CD4-positive, alpha-beta T cell (primary cell): Measurements from ENCODE around the gene PLEKHA7. TPM values are rescaled to one million over a fixed set of nuclear protein-coding genes. Genes with fewer than 3 reads are reported as not detected.

Experiments used
- ATAC-seq: fragments of 200-7000 bp; cut with Tn5 transposase; one replicate; pipeline ENCODE4 v1.10.0; 2022; ENCODE audit warnings: mild to moderate bottlenecking; ENCODE audit not compliant: poor library complexity
- CTCF ChIA-PET: fragments of 350-600 bp; sonication (Branson Sonifier 250); formaldehyde crosslinking; loops from one replicate; lab custom pipeline; 2021; ENCODE audit warnings: antibody characterized with exemption, inconsistent platforms; lab: Charles Lee
- POLR2A ChIA-PET: fragments of 350-600 bp; sonication (Branson Sonifier 250); formaldehyde crosslinking; loops from one replicate; lab custom pipeline; 2021; ENCODE audit warnings: antibody characterized with exemption, inconsistent platforms; lab: Charles Lee
- DNase-seq, 14 experiments: peaks; one replicate each; pipeline ENCODE4 v3.0.0-alpha.2; 2013 to 2020; ENCODE audit warnings: mixed read lengths in 2 of 14
- H3K27ac ChIP-seq, 2 donors: one replicate each; pipeline versions ENCODE4 v1.5.1 to v1.7.0; 2013; ENCODE audit warnings: low read length in 2 of 2, low read depth in 1 of 2, mild to moderate bottlenecking in 1 of 2
- H3K27me3 ChIP-seq, 2 experiments: 1 replicate in 1 of 2; 2 replicates in 1 of 2; pipeline versions ENCODE4 v1.6.1 to v1.7.0; 2013; ENCODE audit warnings: low read length in 2 of 2, control low read depth in 1 of 2, mild to moderate bottlenecking in 1 of 2, moderate library complexity in 1 of 2; ENCODE audit not compliant: insufficient read depth in 2 of 2, control insufficient read depth in 1 of 2
- H3K36me3 ChIP-seq: one replicate; pipeline ENCODE4 v1.6.1; 2013; ENCODE audit warnings: low read length, control low read depth; ENCODE audit not compliant: insufficient read depth
- H3K4me1 ChIP-seq: one replicate; pipeline ENCODE4 v1.6.1; 2013; ENCODE audit warnings: low read length, control low read depth; ENCODE audit not compliant: insufficient read depth
- H3K4me3 ChIP-seq: one replicate; pipeline ENCODE4 v1.5.1; 2013; ENCODE audit warnings: mild to moderate bottlenecking, low read length, moderate library complexity
- H3K9me3 ChIP-seq, 2 experiments: 1 replicate in 1 of 2; 2 replicates in 1 of 2; pipeline versions ENCODE4 v1.6.1 to v1.7.0; 2013; ENCODE audit warnings: low read length in 2 of 2, mild to moderate bottlenecking in 2 of 2, control low read depth in 1 of 2, moderate library complexity in 1 of 2; ENCODE audit not compliant: control insufficient read depth in 1 of 2, insufficient read depth in 1 of 2
- H3K27ac Mint-ChIP-seq: one replicate; pipeline ENCODE4 v1.8.0; 2020; ENCODE audit warnings: mixed read lengths
- H3K27me3 Mint-ChIP-seq: one replicate; pipeline ENCODE4 v1.8.0; 2021; ENCODE audit warnings: mixed read lengths
- H3K36me3 Mint-ChIP-seq: one replicate; pipeline ENCODE4 v1.8.0; 2021; ENCODE audit warnings: low read depth, mixed read lengths
- H3K4me1 Mint-ChIP-seq: one replicate; pipeline ENCODE4 v1.8.0; 2021; ENCODE audit warnings: low read depth, mixed read lengths
- H3K4me3 Mint-ChIP-seq: one replicate; pipeline ENCODE4 v1.8.0; 2020; ENCODE audit warnings: mild to moderate bottlenecking, mixed read lengths
- H3K9me3 Mint-ChIP-seq: one replicate; pipeline ENCODE4 v1.8.0; 2020; ENCODE audit warnings: mixed read lengths
- CTCF ChIP-seq: fragments of 200-600 bp; IDR thresholded peaks from one replicate; pipeline ENCODE4 v1.8.0; 2022; ENCODE audit warnings: antibody characterized with exemption, mild to moderate bottlenecking
- intact Hi-C, 2 experiments: fragments of 100-400 bp; cut with DNase I in 1 of 2; cut with micrococcal nuclease in 1 of 2; formaldehyde crosslinking; loops; one replicate each; pipeline versions ENCODE4 v1.15.1 to v1.9.0; 2023 to 2025; cut with DNase I, micrococcal nuclease
- total RNA-seq, 174 experiments: library from RNA in 2 of 174; stranded (reverse) in 2 of 174; gene quantifications; one replicate each; pipeline ENCODE4 v1.2.3 and lab custom pipeline; 2021 to 2026

Gene PLEKHA7
- total RNA-seq, 2 experiments from 2014 or later = 4.5 to 4.8 TPM

- Mint-ChIP-seq H3K36me3 (no peaks in the 10 kb centered on the region), H3K4me1 (no peaks in the 10 kb centered on the region), H3K4me3 (no peak overlapping the region), H3K27ac (no peak overlapping the region), H3K27me3 (no peaks in the 10 kb centered on the region), H3K9me3 (no peaks in the 10 kb centered on the region)
- Histone ChIP-seq H3K9me3 (peaks cover 0 to 3% of the 10 kb centered on the region in 2 experiments), H3K27ac (no peak overlapping the region), H3K4me1 (no peaks in the 10 kb centered on the region), H3K36me3 (no peaks in the 10 kb centered on the region), H3K4me3 (no peak overlapping the region), H3K27me3 (no peaks in the 10 kb centered on the region)
- DNase-seq (no peak), ATAC-seq (no peak)
- intact Hi-C loops = no loop called here
- ChIA-PET POLR2A (no interaction called here), CTCF (no interaction called here)
- TF ChIP-seq CTCF = no peak
These were observed 235.9 kb downstream of the PLEKHA7 start for GRCh38 chr11:16778286-16778685.

GRCh38 chr11:16777613-16777975 lies 236.6 kb downstream of the PLEKHA7 start:
- Histone ChIP-seq H3K4me3 (no peak overlapping the region), H3K4me1 (no peaks in the 10 kb centered on the region), H3K36me3 (no peaks in the 10 kb centered on the region), H3K27me3 (no peaks in the 10 kb centered on the region), H3K9me3 (peaks cover 0 to 3% of the 10 kb centered on the region in 2 experiments), H3K27ac (no peak overlapping the region)
- no peak for TF ChIP-seq CTCF
- no peak overlapping the region for H3K27ac Mint-ChIP-seq
- no peaks in the 10 kb centered on the region for H3K4me1 Mint-ChIP-seq
- ATAC-seq (no peak), DNase-seq (no peak)
- intact Hi-C loops = no loop called here
- CTCF ChIA-PET = no interaction called here
- H3K36me3 Mint-ChIP-seq = no peaks in the 10 kb centered on the region
- no peaks in the 10 kb centered on the region for H3K9me3 Mint-ChIP-seq
- POLR2A ChIA-PET = no interaction called here
- H3K27me3 Mint-ChIP-seq = no peaks in the 10 kb centered on the region
- H3K4me3 Mint-ChIP-seq = no peak overlapping the region

GRCh38 chr11:16776711-16777612 lies 237.3 kb downstream of the PLEKHA7 start:
- ATAC-seq (no peak), DNase-seq (no peak)
- no peaks in the 10 kb centered on the region for H3K36me3 Mint-ChIP-seq
- H3K9me3 ChIP-seq = peaks cover 0 to 3% of the 10 kb centered on the region in 2 experiments
- H3K4me1 Mint-ChIP-seq = no peaks in the 10 kb centered on the region
- POLR2A ChIA-PET = no interaction called here
- no peaks in the 10 kb centered on the region for H3K4me1 ChIP-seq
- no peak overlapping the region for H3K27ac Mint-ChIP-seq
- TF ChIP-seq CTCF = no peak
- no peak overlapping the region for H3K27ac ChIP-seq
- no peak overlapping the region for H3K4me3 ChIP-seq
- H3K27me3 ChIP-seq = no peaks in the 10 kb centered on the region
- intact Hi-C loops = no loop called here
- no peaks in the 10 kb centered on the region for H3K9me3 Mint-ChIP-seq
- no peaks in the 10 kb centered on the region for H3K36me3 ChIP-seq
- no peaks in the 10 kb centered on the region for H3K27me3 Mint-ChIP-seq
- H3K4me3 Mint-ChIP-seq = no peak overlapping the region
- CTCF ChIA-PET = interaction anchor here (1.2 kb wide), 1 partner anchor 9 kb away, joined by 3 read pairs; no protein-coding TSS in a partner anchor
